22Rv1 (cell line): ENCODE data around the gene CDK15.
"Not testable (repeated sequence)": the region's sequence is repeated elsewhere in the genome, so short reads cannot be mapped to it uniquely, and the experiment has no call there.

Experiments
- H3K27ac ChIP-seq: fragments of 450-650 bp; 2 replicates; pipeline ENCODE4 v1.5.1; 2017
- CTCF ChIP-seq: fragments of 450-650 bp; IDR thresholded peaks from 2 replicates; pipeline ENCODE4 v1.5.1; 2017; ENCODE audit warnings: mild to moderate bottlenecking
- ZFX ChIP-seq: fragments of 450-650 bp; IDR thresholded peaks from 2 replicates; pipeline ENCODE4 v1.6.1; 2017; ENCODE audit warnings: antibody characterized with exemption, borderline replicate concordance

The CDK15 gene

GRCh38 chr2:201842131-201842860 is 36.0 kb downstream of the CDK15 start:
- no peak overlapping the region for H3K27ac ChIP-seq
- TF ChIP-seq ZFX (no peak), CTCF (no peak)

DNA sequence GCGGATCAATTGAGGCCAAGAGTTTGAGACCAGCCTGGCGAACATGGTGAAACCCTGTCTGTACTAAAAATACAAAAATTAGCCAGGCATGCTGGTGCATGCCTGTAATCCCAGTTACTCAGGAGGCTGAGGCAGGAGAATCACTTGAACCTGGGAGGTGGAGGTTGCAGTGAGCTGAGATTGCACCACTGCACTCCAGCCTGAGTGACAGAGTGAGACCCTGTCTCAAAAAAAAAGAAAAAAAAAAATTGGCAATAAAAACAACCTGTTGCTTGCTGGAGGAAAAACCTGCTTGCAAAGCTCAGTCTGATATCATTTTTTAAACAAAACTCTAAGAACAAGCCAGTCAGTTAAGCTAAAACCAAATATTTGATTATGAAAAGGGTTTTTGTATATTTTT is 38.6 kb downstream of the CDK15 start:
- not testable (repeated sequence) for H3K27ac ChIP-seq

DNA sequence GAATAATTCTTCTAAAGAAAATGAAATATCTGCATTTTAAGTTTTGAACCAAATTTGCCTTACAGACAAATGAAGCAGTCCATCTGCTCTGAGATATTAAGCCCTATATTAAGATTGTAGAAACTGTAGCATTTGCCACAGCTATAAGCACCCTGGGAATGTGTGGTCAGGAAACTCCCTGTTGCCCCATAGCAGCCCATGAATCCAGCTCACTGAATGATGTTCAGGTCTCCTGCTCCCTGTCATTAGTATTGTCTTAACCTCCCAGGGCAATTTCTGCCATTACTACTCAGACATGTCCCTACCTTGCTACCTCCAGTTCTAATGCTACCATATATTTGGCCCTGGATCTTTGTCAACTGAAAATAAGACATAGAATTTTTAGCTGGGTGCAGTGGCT is 41.1 kb downstream of the CDK15 start:
- TF ChIP-seq ZFX (no peak), CTCF (no peak)
- H3K27ac ChIP-seq, result no peak overlapping the region

DNA sequence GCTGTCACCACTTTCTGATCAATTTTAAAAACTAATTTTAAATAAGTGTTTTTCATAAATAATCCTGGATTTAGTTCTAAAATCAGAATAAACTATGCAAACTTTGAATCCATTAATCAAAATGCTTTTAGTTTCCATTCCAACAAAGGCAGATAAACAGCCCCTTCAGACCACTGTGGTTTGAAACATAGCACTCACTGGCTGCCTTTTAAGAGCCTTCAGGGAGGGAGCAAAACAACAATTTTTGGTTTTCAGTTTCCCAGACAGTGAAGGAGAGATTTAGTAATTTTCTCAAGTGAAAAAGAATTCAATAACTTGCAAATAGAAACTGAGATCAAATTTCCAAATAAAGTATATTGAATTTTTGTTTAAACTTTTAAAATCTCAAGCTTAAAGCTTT is 46.1 kb downstream of the CDK15 start:
- no peak overlapping the region for H3K27ac ChIP-seq
- TF ChIP-seq ZFX (no peak), CTCF (no peak)

DNA sequence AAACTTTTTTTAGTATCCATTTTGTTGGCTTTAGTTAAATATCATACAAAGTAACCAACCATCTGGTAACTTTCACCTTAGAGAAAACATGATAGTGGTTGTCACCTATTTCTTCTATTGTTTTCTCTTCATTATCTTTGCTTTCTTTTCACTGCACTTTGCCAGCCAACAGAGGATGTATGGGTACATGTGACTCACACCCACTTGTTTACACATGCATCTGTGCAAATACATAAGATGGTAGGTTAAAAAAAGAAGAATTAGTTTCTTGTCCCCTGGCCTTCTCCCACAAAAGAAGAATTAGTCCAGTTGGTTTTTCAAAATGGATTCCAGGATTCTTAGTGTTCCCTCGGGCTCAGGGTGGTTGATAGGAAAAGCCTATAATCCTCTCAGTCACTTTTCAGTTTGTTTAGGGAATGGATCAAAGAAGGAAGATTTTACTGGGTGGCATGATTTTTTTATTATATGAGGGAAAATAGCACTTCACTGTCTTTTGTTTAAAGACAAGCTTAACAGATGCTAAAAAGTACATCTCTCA is 46.6 kb downstream of the CDK15 start:
- H3K27ac ChIP-seq, result no peak overlapping the region
- no peak for TF ChIP-seq ZFX
- TF ChIP-seq CTCF, result no peak

- TF ChIP-seq ZFX (no peak), CTCF (no peak)
- no peak overlapping the region for H3K27ac ChIP-seq
Observed at GRCh38 chr2:201854221-201854801, 48.0 kb downstream of the CDK15 start.

- TF ChIP-seq CTCF, result no peak
- no peak for TF ChIP-seq ZFX
- H3K27ac ChIP-seq, result no peak overlapping the region
Observed at GRCh38 chr2:201854841-201855240, 48.5 kb downstream of the CDK15 start.
